Fibroblast of the aortic adventitia (primary cell): ENCODE data around the gene MIX23. TPM values are rescaled to one million over a fixed set of nuclear protein-coding genes. Genes with fewer than 3 reads are reported as not detected.

Source experiments
- DNase-seq: peaks from one replicate; pipeline ENCODE4 v3.0.0-alpha.2; 2010; ENCODE audit warnings: low read depth
- H3K4me3 ChIP-seq: 2 replicates; pipeline ENCODE4 v1.5.1; 2011; ENCODE audit warnings: low read depth, mild to moderate bottlenecking, control low read depth, low read length, moderate library complexity
- total RNA-seq: library from RNA; depleted of rRNA; stranded (reverse); fragments of >200 nt; gene quantifications from 2 replicates; pipeline ENCODE4 v1.2.3, GENCODE V29; 2012; ENCODE audit warnings: low replicate concordance
- TF ChIP-seq, protein P1 (sequence below): IDR thresholded peaks from 2 replicates; pipeline ENCODE4 v1.5.1; 2011; ENCODE audit warnings: mild to moderate bottlenecking, low read length, control low read depth, inconsistent platforms; ENCODE audit not compliant: insufficient read depth

MIX23 gene
- 8.2 and 27.0 TPM in 2 replicates for total RNA-seq

GRCh38 chr3:122382888-122383666 is at the start of gene MIX23:
MIX23 (minus strand) TSS chr3:122383231; CDS start chr3:122383224, 7 bp downstream.
- peak within 1 kb of the TSS; percentile 97 for H3K4me3 ChIP-seq
- TF ChIP-seq, protein P1, sequence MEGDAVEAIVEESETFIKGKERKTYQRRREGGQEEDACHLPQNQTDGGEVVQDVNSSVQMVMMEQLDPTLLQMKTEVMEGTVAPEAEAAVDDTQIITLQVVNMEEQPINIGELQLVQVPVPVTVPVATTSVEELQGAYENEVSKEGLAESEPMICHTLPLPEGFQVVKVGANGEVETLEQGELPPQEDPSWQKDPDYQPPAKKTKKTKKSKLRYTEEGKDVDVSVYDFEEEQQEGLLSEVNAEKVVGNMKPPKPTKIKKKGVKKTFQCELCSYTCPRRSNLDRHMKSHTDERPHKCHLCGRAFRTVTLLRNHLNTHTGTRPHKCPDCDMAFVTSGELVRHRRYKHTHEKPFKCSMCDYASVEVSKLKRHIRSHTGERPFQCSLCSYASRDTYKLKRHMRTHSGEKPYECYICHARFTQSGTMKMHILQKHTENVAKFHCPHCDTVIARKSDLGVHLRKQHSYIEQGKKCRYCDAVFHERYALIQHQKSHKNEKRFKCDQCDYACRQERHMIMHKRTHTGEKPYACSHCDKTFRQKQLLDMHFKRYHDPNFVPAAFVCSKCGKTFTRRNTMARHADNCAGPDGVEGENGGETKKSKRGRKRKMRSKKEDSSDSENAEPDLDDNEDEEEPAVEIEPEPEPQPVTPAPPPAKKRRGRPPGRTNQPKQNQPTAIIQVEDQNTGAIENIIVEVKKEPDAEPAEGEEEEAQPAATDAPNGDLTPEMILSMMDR = no peak
- DNase-seq = peak; percentile 76

DNA sequence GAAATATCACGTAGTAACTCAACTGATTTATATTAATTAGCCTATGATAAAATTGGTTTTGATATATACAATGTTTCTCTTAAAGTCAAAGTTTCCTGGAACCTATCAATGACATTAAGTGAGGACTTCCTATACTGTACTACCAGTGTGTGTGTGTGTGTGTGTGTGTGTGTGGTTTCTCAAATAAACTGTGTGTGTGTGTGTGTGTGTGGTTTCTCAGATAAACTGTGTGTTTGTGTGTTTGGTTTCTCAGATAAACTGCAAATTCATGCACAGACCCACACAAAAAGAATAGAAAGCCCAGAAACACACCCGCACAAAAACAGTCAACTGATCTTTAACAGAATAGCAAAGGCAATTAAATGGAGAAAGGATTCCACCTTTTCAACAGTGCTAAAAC is 47.3 kb upstream of the MIX23 start:
- no peak overlapping the region for H3K4me3 ChIP-seq
- no peak for DNase-seq

DNA sequence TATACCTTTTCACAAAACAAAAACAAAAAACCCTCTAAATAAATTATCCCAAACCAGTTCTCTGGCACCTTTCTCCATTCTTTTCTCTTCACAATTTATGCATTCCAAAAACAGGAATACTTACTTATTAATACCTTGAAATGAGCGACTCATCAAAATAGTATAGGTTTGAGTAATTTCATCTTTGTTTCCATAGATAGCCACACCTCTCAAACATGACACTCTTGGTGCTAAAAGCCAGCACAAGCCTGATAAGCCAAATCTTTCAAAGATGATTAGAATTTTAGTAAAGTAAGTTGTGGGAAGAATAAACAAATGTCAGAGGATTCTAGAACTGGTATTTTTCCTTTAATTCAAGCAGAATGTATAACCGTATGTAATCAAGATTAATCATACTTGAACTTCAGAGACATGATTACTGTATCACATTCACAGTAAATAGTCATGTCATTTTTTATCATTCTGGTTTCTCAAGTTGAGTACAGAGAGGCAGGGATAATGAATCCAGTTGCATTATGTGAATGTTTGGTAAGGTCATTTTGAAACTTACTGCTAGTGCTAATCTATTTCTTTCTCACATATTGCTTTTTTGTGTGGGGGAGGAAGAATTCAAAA is 44.9 kb upstream of the MIX23 start:
- peak; percentile 24 for DNase-seq
- TF ChIP-seq, protein P1 = no peak

More for the DNA sequence above, 47.3 kb upstream of the MIX23 start:
- TF ChIP-seq, protein P1 = no peak

DNA sequence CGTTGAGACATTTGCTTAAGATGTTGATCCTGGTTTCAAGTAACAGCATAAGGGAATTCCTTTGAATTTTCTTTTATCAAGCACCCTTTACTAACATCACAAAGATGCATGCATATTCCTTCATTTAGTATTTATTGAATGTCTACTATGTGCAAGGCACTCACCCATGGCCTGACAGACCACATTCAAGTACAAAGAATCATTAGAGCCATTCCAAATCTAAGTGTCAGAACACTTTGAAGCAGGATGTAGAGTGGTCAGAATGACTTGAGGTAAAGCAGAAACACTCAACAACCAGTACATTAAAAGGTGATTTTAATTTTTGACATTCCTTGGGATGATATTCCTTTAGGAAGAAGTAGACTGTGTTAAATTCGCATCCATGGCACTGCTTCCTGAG is 38.8 kb upstream of the MIX23 start:
- TF ChIP-seq, protein P1 = no peak
- no peak overlapping the region for H3K4me3 ChIP-seq
- no peak for DNase-seq

More for the DNA sequence above, 44.9 kb upstream of the MIX23 start:
- H3K4me3 ChIP-seq = no peak overlapping the region

DNA sequence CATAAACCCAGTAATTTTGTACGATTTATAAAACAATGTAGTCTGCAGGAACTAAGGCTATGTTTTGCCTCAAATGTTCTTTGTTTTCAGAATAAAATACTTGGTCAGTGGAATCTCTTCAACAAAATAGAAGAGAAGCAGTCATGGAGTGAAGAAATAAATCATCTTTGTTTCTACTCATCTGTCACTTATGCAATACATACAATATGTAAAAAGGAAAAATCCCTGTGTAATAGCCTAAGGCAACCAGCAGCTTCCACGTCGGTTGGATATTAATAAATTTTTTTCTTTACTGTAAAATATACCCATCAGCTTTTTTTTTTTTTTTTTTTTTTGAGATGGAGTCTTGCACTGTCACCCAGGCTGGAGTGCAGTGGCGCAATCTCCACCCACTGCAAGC is 38.1 kb upstream of the MIX23 start:
- TF ChIP-seq, protein P1 = no peak
- H3K4me3 ChIP-seq = no peak overlapping the region
- no peak for DNase-seq

- H3K4me3 ChIP-seq = peak overlapping the region; percentile 90
- DNase-seq = peak; percentile 15
- TF ChIP-seq, protein P1 = no peak
Measured at GRCh38 chr3:122416966-122417365, 33.9 kb upstream of the MIX23 start.
